B cell (primary cell): ENCODE measurements around the gene FSD1.

Source experiments
- EZH2 ChIP-seq: IDR thresholded peaks from 2 replicates; pipeline ENCODE4 v1.6.1; 2012; ENCODE audit warnings: borderline replicate concordance, low read depth, mild to moderate bottlenecking, moderate library complexity, low read length; ENCODE audit not compliant: insufficient read depth, poor library complexity, severe bottlenecking
- TF ChIP-seq, protein P1 (sequence below): fragments of 200-600 bp; IDR thresholded peaks from one replicate; pipeline ENCODE4 v1.8.0; 2022; ENCODE audit warnings: antibody characterized with exemption, mild to moderate bottlenecking

DNA sequence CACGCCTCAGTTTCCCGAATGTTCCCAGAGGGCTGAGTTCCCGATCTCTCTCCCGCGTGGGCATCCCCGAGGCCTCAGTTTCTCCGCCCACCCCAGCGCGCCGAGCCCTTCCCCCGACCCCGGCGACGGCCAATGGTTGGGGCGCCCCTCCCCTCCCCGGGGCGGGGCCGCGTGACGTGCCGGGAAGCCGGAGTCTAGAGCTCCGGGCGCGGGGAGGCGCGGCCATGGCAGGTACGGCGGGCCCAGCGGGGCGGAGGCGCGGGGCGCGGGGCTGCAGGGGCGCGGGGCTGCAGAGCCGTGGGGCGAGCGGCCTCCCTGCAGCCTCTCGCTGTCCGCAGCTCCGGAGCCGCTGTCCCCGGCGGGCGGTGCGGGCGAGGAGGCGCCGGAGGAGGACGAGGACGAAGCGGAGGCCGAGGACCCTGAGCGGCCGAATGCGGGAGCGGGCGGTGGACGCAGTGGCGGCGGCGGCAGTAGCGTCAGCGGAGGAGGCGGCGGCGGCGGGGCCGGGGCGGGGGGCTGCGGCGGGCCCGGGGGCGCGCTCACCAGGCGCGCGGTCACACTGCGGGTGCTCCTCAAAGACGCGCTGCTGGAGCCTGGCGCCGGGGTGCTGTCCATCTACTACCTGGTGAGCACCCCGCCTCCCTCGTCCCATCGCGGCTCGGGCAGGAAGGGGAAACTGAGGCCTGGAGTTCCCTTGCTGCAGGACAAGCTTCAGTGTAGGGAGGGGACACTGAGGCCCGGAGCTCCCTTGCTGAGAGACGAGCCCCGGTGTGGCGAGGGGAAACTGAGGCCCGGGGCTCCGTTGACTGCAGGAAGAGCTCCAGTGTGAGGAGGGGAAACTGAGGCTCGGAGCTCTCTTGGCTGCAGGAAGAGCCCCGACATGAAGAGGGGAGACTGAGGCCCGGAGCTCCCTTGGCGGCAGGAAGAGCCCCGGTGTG, 39.2 kb downstream of the FSD1 start, which contains the start of gene MPND:
- TF ChIP-seq, protein P1, sequence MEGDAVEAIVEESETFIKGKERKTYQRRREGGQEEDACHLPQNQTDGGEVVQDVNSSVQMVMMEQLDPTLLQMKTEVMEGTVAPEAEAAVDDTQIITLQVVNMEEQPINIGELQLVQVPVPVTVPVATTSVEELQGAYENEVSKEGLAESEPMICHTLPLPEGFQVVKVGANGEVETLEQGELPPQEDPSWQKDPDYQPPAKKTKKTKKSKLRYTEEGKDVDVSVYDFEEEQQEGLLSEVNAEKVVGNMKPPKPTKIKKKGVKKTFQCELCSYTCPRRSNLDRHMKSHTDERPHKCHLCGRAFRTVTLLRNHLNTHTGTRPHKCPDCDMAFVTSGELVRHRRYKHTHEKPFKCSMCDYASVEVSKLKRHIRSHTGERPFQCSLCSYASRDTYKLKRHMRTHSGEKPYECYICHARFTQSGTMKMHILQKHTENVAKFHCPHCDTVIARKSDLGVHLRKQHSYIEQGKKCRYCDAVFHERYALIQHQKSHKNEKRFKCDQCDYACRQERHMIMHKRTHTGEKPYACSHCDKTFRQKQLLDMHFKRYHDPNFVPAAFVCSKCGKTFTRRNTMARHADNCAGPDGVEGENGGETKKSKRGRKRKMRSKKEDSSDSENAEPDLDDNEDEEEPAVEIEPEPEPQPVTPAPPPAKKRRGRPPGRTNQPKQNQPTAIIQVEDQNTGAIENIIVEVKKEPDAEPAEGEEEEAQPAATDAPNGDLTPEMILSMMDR: no peak
- TF ChIP-seq EZH2: no peak
